ENCODE measurements around the gene UBE2J2.
A peak's percentile ranks its signal among the peaks of the same experiment; 100 is the strongest.
"Not testable (repeated sequence)": the region's sequence is repeated elsewhere in the genome, so short reads cannot be mapped to it uniquely, and the experiment has no call there.

Gene UBE2J2

DNA sequence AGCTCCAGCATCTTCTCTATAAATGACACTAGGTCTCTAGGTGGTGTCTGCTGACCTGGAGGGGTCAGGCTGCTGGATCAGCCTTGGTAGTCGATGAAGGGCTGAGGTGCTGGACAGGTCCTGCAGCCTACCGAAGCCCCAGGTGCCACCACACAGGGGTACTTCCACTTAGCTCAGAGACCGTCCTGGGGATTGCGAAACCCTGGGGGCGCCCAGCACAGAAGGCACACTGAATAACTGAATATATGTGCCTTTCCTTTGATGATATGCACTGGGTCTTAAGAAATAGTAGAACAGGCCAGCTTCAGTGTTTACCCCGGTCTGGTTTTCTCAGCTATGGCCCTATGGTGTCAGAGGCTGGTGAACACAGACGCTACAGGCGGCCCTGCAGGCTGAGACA, 10.9 kb downstream of the UBE2J2 start:
- peaks cover 29% of the 10 kb centered on the region for H3K4me1 Mint-ChIP-seq
- no peak overlapping the region for H3K27ac Mint-ChIP-seq
- H3K9me3 Mint-ChIP-seq: no peaks in the 10 kb centered on the region
- H3K36me3 Mint-ChIP-seq: peaks cover 55% of the 10 kb centered on the region
- H3K27me3 Mint-ChIP-seq: no peaks in the 10 kb centered on the region
- no peak overlapping the region for H3K4me3 Mint-ChIP-seq
- ATAC-seq: no peak

DNA sequence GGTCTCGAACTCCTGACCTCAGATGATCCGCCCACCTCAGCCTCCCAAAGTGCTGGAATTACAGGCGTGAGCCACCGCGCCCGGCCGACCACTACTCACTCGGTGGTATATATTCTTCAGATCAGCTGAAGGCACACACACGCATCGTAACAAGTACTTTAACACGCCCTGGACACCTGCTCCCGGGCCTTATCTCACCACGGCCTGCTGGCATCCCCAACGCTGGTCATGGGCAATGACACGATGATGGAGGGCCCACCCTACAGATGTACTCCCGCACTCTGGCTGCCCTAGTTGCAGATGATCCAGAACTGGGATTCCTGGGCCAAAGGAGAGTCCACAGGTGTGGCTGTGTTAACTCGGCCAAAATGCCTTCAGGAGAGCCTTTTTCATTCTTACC, 11.6 kb downstream of the UBE2J2 start:
- Mint-ChIP-seq H3K4me1 (peaks cover 33% of the 10 kb centered on the region), H3K27me3 (no peaks in the 10 kb centered on the region), H3K27ac (no peak overlapping the region), H3K9me3 (no peaks in the 10 kb centered on the region), H3K4me3 (no peak overlapping the region), H3K36me3 (peaks cover 59% of the 10 kb centered on the region)
- ATAC-seq: no peak

DNA sequence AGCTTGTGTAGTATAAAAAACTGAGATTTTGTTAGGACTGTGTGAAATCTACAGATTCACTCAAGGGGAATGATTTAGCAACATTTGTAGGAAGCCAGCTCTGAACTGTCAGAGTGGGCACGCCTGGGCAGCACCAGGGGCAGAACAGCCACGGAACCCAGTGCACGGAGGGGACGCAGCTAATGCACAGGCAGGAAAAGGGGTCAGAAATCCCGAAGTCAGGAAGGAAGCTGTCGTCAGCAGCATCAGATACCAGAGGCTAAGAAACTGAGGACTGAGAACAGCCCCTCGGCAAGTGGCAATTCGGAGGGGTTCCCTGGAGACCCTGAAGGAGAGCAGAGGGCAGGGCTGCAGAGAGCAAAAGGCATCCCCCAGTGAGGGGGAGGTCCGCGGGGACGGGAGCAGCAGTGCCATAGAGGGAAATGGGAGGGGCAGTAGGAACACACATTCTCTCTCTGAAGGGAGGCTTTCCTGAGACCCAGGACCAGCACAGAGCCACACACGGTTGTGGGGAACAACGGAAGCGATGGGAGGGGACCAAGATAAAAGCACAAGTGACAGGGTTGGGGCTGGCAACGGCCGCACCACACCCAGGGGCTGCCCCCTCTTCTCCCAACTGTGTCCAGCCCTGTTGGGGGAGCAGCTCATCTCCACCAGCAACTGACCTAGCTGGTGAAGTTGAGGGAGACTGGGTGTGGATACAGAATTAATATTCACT, 12.7 kb downstream of the UBE2J2 start:
- H3K4me1 Mint-ChIP-seq: peaks cover 33% of the 10 kb centered on the region
- H3K27ac Mint-ChIP-seq: peak overlapping the region; percentile 71
- H3K9me3 Mint-ChIP-seq: no peaks in the 10 kb centered on the region
- no peaks in the 10 kb centered on the region for H3K27me3 Mint-ChIP-seq
- no peak for ATAC-seq
- peaks cover 61% of the 10 kb centered on the region for H3K36me3 Mint-ChIP-seq
- no peak overlapping the region for H3K4me3 Mint-ChIP-seq

DNA sequence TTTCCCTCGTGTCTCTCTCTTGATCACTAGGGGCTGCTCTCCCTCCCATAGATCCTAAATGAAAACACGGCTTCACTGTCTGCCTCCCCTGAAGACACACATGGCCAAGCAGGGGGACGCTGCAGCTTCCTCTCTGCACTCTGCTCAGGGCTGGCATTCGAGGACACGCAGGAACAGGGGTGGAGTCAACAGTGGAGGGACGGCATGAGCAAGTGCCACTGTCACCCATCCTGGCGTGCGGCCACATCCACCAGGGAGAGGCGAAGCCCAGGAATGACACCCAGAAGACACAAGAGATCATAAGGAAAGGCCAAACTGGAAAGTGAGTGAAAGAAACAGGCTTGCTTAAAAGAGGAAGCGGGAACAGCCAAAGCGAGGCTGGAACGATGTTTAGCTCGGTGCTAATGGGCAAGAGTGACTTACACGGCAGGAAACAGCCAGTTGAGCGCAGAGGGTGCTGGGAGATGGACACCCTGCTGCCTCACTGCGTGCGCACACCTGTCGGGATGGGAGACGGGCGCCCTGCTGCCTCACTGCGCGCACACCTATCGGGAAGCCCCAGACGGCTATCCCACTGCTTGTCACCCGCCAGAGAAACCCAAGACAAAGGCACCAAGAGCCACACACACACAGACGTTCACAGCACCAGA, 13.6 kb downstream of the UBE2J2 start:
- no peaks in the 10 kb centered on the region for H3K9me3 Mint-ChIP-seq
- no peak for ATAC-seq
- peaks cover 61% of the 10 kb centered on the region for H3K36me3 Mint-ChIP-seq
- no peak overlapping the region for H3K4me3 Mint-ChIP-seq
- no peaks in the 10 kb centered on the region for H3K27me3 Mint-ChIP-seq
- H3K4me1 Mint-ChIP-seq: peaks cover 33% of the 10 kb centered on the region
- H3K27ac Mint-ChIP-seq: peak overlapping the region; percentile 71

DNA sequence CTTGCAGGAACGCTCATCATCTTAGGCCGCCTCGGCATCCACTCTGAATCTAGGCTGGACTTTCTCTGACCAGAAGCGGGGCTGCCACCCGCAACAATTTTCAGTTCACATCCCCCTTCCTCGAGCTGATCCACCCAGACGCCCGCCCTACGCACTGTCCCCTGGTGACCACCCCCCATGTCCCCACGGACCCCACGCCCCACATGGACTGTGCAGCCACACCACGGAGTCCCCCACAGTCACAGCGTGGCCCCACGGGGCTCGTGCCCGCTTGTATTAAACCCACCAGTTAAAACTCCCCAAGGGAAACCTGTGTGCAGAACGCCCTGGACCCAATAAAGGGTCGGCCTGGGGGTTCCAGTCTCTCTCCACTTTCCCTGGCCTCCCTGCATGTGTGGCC, 14.1 kb downstream of the UBE2J2 start:
- H3K9me3 Mint-ChIP-seq: no peaks in the 10 kb centered on the region
- H3K27me3 Mint-ChIP-seq: no peaks in the 10 kb centered on the region
- H3K27ac Mint-ChIP-seq: peak overlapping the region; percentile 71
- H3K4me3 Mint-ChIP-seq: no peak overlapping the region
- H3K36me3 Mint-ChIP-seq: peaks cover 66% of the 10 kb centered on the region
- ATAC-seq: no peak
- H3K4me1 Mint-ChIP-seq: peaks cover 33% of the 10 kb centered on the region

DNA sequence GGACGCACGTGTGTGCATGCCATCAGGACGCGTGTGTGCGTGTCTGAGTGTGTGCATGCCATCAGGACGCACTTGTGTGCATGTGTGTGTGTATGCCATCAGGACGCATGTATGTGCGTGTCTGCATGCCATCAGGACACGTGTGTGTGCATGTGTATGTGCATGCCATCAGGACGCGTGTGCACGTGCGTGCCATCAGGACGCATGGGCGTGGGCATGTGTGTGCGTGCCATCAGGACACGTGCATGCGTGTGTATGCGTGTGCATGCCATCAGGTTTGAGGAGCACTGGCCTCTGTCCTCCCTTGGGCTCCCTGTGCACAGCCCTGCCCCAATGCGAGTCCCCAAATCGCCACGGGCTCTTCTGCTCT, 14.6 kb downstream of the UBE2J2 start:
- no peak overlapping the region for H3K4me3 Mint-ChIP-seq
- peaks cover 68% of the 10 kb centered on the region for H3K36me3 Mint-ChIP-seq
- ATAC-seq: no peak
- H3K27ac Mint-ChIP-seq: no peak overlapping the region
- H3K9me3 Mint-ChIP-seq: no peaks in the 10 kb centered on the region
- no peaks in the 10 kb centered on the region for H3K27me3 Mint-ChIP-seq
- peaks cover 33% of the 10 kb centered on the region for H3K4me1 Mint-ChIP-seq

DNA sequence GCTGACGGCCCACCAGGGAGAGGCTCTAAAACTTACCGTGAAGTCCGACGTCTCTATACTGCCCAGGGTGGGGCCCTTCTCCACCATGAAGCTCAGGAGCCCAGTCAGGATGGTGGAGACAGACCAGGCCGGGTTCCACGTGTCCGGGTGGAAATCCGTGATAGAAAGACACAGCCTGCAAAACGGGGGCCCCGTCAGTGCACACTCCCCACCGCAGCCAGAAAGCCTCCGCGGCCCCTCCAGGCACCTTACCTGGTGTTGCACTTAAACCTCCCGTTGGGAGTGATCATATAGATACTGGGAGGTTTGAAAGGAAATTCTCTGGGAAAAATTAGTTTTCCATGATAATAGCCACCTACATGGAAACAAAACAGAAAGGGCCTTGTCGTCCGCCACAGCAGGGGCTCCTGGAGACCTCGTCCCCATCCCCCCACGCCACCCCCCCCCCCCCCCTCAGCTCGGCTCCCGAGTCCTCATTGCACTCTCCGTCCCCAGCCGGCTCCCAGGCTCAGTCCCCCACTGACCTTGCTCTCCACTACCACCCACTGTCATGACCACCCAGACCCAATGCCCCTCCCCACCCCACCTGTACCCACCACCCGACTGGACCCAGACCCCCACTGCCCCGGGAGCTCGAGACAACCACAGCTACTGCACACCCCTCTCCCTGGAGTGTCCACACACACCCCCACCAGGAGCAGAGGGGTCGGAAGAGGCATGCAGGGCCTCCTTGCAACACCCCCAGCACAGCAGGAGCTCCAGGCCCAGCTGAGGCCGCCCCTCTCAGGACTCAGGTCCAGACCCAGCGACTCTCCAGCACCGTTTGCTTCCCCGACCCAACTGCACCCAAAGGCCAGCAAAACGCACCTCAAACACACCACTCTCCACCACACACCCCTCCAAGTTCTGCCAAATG, 16.4 kb downstream of the UBE2J2 start:
- no peaks in the 10 kb centered on the region for H3K27me3 Mint-ChIP-seq
- no peak for ATAC-seq
- no peaks in the 10 kb centered on the region for H3K9me3 Mint-ChIP-seq
- H3K4me1 Mint-ChIP-seq: peaks cover 43% of the 10 kb centered on the region
- no peak overlapping the region for H3K4me3 Mint-ChIP-seq
- H3K27ac Mint-ChIP-seq: no peak overlapping the region
- H3K36me3 Mint-ChIP-seq: peaks cover 78% of the 10 kb centered on the region

DNA sequence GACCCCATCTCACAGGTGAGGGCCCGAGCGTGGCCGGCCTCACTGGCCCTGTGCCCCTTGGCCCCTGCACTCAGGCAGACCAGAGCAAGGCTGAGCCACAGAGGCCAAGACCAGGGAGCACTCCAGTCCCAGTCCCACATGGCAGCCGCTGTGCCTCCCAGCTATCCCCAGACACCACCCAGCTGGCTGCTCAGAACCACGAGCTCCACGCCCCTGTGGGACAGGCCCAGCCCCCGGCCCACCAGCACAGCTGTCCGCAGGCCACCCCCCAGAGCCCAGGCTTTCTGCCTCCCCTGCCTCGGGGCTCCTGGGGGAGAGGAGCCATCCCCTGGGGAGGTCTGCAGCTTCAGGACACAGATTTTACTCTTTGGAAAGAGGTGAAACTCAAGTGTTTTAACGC, 18.0 kb downstream of the UBE2J2 start:
- Mint-ChIP-seq H3K27ac (no peak overlapping the region), H3K36me3 (peaks cover 71% of the 10 kb centered on the region), H3K9me3 (no peaks in the 10 kb centered on the region), H3K4me3 (no peak overlapping the region), H3K4me1 (peaks cover 43% of the 10 kb centered on the region), H3K27me3 (no peaks in the 10 kb centered on the region)
- no peak for ATAC-seq

DNA sequence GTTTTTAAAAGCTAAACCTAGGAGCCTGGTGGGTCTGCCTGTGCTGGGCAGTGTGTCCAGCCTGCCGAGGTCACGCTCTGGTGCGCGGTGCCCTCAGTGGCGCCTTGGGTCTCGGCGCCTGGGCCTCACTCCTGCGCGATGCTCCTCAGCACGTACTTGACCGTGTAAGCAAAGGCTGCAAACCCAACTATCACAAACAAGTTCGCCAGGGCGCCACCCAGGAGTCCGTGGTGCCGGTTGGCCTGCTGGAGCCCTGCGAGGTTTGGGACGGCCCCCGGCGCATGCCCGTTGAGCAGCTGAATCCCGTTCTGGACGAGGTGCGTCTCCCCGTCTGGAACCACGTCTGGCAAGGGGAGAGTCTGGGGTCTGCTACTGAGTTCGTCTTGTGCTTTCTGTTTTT, 18.6 kb downstream of the UBE2J2 start:
- Mint-ChIP-seq H3K27me3 (no peaks in the 10 kb centered on the region), H3K4me3 (no peak overlapping the region), H3K9me3 (no peaks in the 10 kb centered on the region), H3K27ac (no peak overlapping the region), H3K4me1 (peaks cover 42% of the 10 kb centered on the region), H3K36me3 (peaks cover 67% of the 10 kb centered on the region)
- no peak for ATAC-seq

DNA sequence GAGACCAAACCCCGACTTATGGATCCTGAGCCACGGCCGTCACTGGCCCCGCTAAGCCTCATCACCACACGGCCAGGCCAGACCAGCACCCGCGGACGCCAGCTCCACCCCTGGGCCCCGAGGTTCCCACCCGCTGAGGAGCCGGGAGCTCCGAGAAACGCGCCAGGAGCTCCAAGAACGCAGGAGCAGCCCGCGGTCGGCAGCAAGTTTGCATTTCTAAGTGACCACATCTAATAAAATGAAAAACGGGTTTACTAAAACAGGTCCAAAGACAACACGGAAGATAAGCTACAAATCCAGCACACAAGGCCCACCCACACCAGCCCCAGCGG, 19.0 kb downstream of the UBE2J2 start:
- peaks cover 62% of the 10 kb centered on the region for H3K36me3 Mint-ChIP-seq
- no peak overlapping the region for H3K4me3 Mint-ChIP-seq
- H3K27me3 Mint-ChIP-seq: no peaks in the 10 kb centered on the region
- no peak for ATAC-seq
- H3K9me3 Mint-ChIP-seq: no peaks in the 10 kb centered on the region
- H3K27ac Mint-ChIP-seq: no peak overlapping the region
- H3K4me1 Mint-ChIP-seq: peaks cover 42% of the 10 kb centered on the region

DNA sequence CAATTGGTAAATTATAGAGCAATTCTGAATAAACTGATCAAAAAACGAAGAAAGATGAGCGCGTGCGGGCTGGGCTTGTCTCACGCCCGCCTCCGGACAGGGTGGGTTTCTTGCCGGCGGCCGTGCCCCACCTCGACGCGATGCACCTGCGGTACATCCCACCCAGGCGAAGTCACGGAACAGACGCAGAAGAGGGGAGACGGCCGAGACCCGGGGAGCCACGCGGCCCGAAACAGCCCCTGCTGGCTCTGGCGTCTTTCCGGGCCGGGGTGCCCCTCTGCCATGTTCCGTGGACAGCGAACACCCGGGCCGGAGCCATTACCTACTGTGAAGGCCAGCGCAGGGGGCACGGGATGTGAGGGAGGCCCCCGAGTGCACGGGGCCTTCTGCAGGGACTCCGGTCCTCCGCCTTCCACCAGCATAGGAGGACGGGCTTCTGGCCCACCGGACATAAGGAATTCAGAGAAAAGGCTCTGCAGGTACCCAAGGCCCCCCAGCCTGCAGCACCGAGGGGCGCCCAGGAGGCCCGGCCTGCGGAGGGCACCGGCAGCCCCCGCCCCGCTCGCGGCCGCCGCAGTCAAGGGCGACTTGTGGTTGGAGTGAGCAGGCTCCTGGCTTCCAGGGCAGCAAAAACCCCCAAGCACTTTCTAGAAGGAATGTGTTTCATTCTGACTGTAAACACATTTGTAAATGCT, 19.5 kb downstream of the UBE2J2 start:
- H3K36me3 Mint-ChIP-seq: peaks cover 57% of the 10 kb centered on the region
- H3K9me3 Mint-ChIP-seq: no peaks in the 10 kb centered on the region
- H3K4me3 Mint-ChIP-seq: no peak overlapping the region
- no peak for ATAC-seq
- peaks cover 43% of the 10 kb centered on the region for H3K4me1 Mint-ChIP-seq
- no peaks in the 10 kb centered on the region for H3K27me3 Mint-ChIP-seq
- H3K27ac Mint-ChIP-seq: no peak overlapping the region

DNA sequence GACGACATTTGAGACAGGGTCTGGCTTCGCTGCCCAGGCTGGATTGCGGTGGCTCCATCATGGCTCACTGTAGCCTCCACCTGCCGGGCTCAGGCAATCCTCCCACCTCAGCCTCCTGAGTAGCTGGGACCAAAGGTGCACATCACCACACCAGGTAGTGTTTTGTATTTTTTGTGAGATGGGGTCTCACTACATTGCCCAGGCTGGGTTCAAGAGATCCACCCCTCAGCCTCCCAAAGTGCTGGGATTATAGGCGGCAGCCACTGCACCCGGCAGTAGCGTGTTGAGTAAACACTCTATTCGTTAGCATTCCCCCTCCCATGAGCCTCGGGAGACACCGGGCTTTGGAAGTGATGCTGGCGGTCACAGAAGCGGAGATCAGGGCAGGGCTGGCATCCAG, 20.3 kb downstream of the UBE2J2 start:
- peaks cover 53% of the 10 kb centered on the region for H3K36me3 Mint-ChIP-seq
- H3K9me3 Mint-ChIP-seq: no peaks in the 10 kb centered on the region
- peaks cover 38% of the 10 kb centered on the region for H3K4me1 Mint-ChIP-seq
- no peak overlapping the region for H3K4me3 Mint-ChIP-seq
- no peaks in the 10 kb centered on the region for H3K27me3 Mint-ChIP-seq
- H3K27ac Mint-ChIP-seq: peak overlapping the region; percentile 46
- no peak for ATAC-seq

DNA sequence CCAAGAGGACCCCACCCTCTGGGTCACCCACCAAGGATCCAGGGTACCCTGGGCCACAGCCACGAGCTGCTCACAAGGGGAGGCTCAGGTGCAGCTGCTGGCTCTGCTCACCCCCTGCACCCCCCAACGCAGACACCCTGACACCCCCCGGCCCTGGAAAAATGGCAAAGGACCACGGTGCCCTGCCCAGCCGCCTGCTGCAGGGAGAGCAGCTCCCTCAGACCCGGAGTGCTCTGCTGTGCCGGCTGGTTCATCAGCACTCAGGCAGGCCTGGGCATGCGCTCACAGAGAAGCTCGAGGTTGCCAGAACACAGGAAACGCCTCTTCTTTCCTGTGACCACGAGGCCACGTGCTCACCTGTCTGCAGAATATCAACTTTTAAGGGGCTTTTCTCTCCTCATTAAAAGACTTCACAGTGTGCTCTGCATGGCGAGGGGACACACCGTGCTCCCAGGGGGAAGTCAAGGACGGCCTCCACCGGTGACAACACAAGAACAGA, 22.8 kb downstream of the UBE2J2 start:
- Mint-ChIP-seq H3K27ac (peak overlapping the region; percentile 85), H3K9me3 (no peaks in the 10 kb centered on the region), H3K4me3 (peak overlapping the region; percentile 32)

DNA sequence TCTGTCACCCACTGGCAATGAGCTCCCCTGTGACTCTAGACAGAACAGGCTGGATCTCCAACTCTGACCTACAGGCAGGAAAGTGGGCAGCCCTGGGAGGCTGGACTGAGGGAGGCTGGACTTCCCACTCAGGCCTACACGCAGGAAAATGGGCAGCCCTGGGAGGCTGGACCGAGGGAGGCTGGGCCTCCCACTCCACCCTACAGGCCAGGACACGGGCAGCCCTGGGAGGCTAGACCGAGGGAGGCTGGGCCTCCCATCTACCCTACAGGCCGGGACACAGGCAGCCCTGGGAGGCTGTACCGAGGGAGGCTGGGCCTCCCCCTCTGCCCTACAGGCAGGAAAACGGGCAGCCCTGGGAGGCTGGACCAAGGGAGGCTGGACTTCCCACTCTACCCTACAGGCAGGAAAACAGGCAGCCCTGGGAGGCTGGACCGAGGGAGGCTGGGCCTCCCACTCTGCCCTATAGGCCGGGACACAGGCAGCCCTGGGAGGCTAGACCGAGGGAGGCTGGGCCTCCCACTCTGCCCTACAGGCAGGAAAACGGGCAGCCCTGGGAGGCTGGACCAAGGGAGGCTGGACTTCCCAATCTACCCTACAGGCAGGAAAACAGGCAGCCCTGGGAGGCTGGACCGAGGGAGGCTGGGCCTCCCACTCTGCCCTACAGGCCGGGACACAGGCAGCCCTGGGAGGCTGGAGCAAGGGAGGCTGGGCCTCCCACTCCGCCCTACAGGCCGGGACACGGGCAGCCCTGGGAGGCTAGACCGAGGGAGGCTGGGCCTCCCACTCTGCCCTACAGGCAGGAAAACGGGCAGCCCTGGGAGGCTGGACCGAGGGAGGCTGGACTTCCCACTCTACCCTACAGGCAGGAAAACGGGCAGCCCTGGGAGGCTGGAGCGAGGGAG, 25.4 kb downstream of the UBE2J2 start:
- peaks cover 26% of the 10 kb centered on the region for H3K4me1 Mint-ChIP-seq
- H3K27me3 Mint-ChIP-seq, ATAC-seq, H3K27ac Mint-ChIP-seq, H3K9me3 Mint-ChIP-seq, H3K4me3 Mint-ChIP-seq: not testable (repeated sequence)
- peaks cover 14% of the 10 kb centered on the region for H3K36me3 Mint-ChIP-seq

More for the DNA sequence above, 22.8 kb downstream of the UBE2J2 start:
- H3K4me1 Mint-ChIP-seq: peaks cover 29% of the 10 kb centered on the region
- H3K27me3 Mint-ChIP-seq: no peaks in the 10 kb centered on the region
- ATAC-seq: peak; percentile 94
- peaks cover 37% of the 10 kb centered on the region for H3K36me3 Mint-ChIP-seq

All from stimulated activated memory B cell treated with anti-CD40 and anti-IgM and Interleukin-4, amounts not matched to agents 10 μg/mL and 1 μg/mL and 100 μg/mL, for 72 hours (primary cell).